ENCODE data around the gene TCTN2.

DNA sequence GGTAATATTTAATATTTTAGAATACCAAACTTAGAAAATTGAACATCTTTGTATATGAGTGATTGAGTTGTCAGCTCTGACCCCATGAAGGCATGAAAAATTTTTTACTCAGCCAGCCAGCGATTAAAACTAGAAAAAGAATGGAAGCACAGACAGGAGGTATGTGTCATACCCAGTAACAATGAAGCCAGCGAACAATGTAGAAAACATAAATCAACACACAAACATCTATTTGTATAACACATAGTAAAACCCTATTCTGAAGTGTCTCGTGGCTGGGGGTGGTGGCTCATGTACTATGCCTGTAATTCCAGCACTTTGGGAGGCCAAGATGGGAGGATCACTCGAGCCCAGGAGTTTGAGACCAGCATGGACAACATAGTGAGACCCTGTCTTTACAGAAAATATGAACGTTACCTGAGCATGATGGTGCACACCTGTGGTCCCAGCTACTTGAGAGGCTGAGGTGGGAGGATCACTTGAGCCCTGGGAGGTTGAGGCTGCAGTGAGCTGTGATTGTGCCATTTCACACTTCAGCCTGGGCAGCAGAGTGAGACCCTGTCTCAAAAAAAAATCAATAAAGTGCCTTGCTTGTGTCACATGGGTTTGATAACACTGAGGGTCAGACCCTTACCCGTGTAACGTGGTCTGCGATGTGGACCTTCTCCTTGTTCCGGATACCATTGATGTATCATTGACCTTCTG lies 5.9 kb downstream of the TCTN2 start:
- TF ChIP-seq, protein P1, sequence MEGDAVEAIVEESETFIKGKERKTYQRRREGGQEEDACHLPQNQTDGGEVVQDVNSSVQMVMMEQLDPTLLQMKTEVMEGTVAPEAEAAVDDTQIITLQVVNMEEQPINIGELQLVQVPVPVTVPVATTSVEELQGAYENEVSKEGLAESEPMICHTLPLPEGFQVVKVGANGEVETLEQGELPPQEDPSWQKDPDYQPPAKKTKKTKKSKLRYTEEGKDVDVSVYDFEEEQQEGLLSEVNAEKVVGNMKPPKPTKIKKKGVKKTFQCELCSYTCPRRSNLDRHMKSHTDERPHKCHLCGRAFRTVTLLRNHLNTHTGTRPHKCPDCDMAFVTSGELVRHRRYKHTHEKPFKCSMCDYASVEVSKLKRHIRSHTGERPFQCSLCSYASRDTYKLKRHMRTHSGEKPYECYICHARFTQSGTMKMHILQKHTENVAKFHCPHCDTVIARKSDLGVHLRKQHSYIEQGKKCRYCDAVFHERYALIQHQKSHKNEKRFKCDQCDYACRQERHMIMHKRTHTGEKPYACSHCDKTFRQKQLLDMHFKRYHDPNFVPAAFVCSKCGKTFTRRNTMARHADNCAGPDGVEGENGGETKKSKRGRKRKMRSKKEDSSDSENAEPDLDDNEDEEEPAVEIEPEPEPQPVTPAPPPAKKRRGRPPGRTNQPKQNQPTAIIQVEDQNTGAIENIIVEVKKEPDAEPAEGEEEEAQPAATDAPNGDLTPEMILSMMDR (IDR thresholded peaks at IDR 0.05), result no peak
- no peak for TF ChIP-seq POLR2A (IDR thresholded peaks at IDR 0.05)

Data from Peyer's patch (tissue), 4 donors.